CD4-positive, alpha-beta T cell (primary cell): ENCODE results near the gene FAM3B. TPM values are rescaled to one million over a fixed set of nuclear protein-coding genes. Genes with fewer than 3 reads are reported as not detected.

ENCODE experiments used
- ATAC-seq: fragments of 200-7000 bp; cut with Tn5 transposase; one replicate; pipeline ENCODE4 v1.10.0; 2022; ENCODE audit warnings: mild to moderate bottlenecking; ENCODE audit not compliant: poor library complexity
- CTCF ChIA-PET: fragments of 350-600 bp; sonication (Branson Sonifier 250); formaldehyde crosslinking; loops from one replicate; lab custom pipeline; 2021; ENCODE audit warnings: antibody characterized with exemption, inconsistent platforms; lab: Charles Lee
- POLR2A ChIA-PET: fragments of 350-600 bp; sonication (Branson Sonifier 250); formaldehyde crosslinking; loops from one replicate; lab custom pipeline; 2021; ENCODE audit warnings: antibody characterized with exemption, inconsistent platforms; lab: Charles Lee
- DNase-seq, 14 experiments: peaks; one replicate each; pipeline ENCODE4 v3.0.0-alpha.2; 2013 to 2020; ENCODE audit warnings: mixed read lengths in 2 of 14
- H3K27ac ChIP-seq, 2 donors: one replicate each; pipeline versions ENCODE4 v1.5.1 to v1.7.0; 2013; ENCODE audit warnings: low read length in 2 of 2, low read depth in 1 of 2, mild to moderate bottlenecking in 1 of 2
- H3K27me3 ChIP-seq, 2 experiments: 1 replicate in 1 of 2; 2 replicates in 1 of 2; pipeline versions ENCODE4 v1.6.1 to v1.7.0; 2013; ENCODE audit warnings: low read length in 2 of 2, control low read depth in 1 of 2, mild to moderate bottlenecking in 1 of 2, moderate library complexity in 1 of 2; ENCODE audit not compliant: insufficient read depth in 2 of 2, control insufficient read depth in 1 of 2
- H3K36me3 ChIP-seq: one replicate; pipeline ENCODE4 v1.6.1; 2013; ENCODE audit warnings: low read length, control low read depth; ENCODE audit not compliant: insufficient read depth
- H3K4me1 ChIP-seq: one replicate; pipeline ENCODE4 v1.6.1; 2013; ENCODE audit warnings: low read length, control low read depth; ENCODE audit not compliant: insufficient read depth
- H3K4me3 ChIP-seq: one replicate; pipeline ENCODE4 v1.5.1; 2013; ENCODE audit warnings: mild to moderate bottlenecking, low read length, moderate library complexity
- H3K9me3 ChIP-seq, 2 experiments: 1 replicate in 1 of 2; 2 replicates in 1 of 2; pipeline versions ENCODE4 v1.6.1 to v1.7.0; 2013; ENCODE audit warnings: low read length in 2 of 2, mild to moderate bottlenecking in 2 of 2, control low read depth in 1 of 2, moderate library complexity in 1 of 2; ENCODE audit not compliant: control insufficient read depth in 1 of 2, insufficient read depth in 1 of 2
- H3K27ac Mint-ChIP-seq: one replicate; pipeline ENCODE4 v1.8.0; 2020; ENCODE audit warnings: mixed read lengths
- H3K27me3 Mint-ChIP-seq: one replicate; pipeline ENCODE4 v1.8.0; 2021; ENCODE audit warnings: mixed read lengths
- H3K36me3 Mint-ChIP-seq: one replicate; pipeline ENCODE4 v1.8.0; 2021; ENCODE audit warnings: low read depth, mixed read lengths
- H3K4me1 Mint-ChIP-seq: one replicate; pipeline ENCODE4 v1.8.0; 2021; ENCODE audit warnings: low read depth, mixed read lengths
- H3K4me3 Mint-ChIP-seq: one replicate; pipeline ENCODE4 v1.8.0; 2020; ENCODE audit warnings: mild to moderate bottlenecking, mixed read lengths
- H3K9me3 Mint-ChIP-seq: one replicate; pipeline ENCODE4 v1.8.0; 2020; ENCODE audit warnings: mixed read lengths
- intact Hi-C, 2 experiments: fragments of 100-400 bp; cut with DNase I in 1 of 2; cut with micrococcal nuclease in 1 of 2; formaldehyde crosslinking; loops; one replicate each; pipeline versions ENCODE4 v1.15.1 to v1.9.0; 2023 to 2025; cut with DNase I, micrococcal nuclease
- total RNA-seq, 174 experiments: library from RNA in 2 of 174; stranded (reverse) in 2 of 174; gene quantifications; one replicate each; pipeline ENCODE4 v1.2.3 and lab custom pipeline; 2021 to 2026
- TF ChIP-seq, protein P1 (sequence below): fragments of 200-600 bp; IDR thresholded peaks from one replicate; pipeline ENCODE4 v1.8.0; 2022; ENCODE audit warnings: antibody characterized with exemption, mild to moderate bottlenecking

FAM3B gene
- total RNA-seq, 2 experiments from 2014 or later: not detected

DNA sequence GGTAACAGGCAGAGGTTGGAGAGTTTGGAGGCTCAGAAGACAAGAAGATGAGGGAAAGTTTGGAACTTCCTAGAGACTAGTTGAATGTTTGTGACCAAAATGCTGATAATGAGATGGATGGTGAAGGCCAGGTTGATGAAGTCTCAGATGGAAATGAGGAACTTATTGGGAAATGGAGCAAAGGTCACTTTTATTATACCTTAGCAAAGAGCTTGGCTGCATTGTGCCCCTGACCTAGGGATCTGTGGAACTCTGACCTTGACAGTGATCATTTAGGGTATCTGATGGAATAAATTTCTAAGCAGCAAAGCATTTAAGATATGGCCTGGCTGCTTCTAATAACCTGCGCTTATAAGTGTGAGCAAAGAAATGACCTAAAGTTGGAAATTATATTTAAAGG lies 17.2 kb downstream of the FAM3B start:
- Mint-ChIP-seq H3K4me1 (no peaks in the 10 kb centered on the region), H3K4me3 (no peak overlapping the region), H3K27me3 (no peaks in the 10 kb centered on the region), H3K36me3 (no peaks in the 10 kb centered on the region), H3K9me3 (no peaks in the 10 kb centered on the region), H3K27ac (no peak overlapping the region)
- ATAC-seq (no peak), DNase-seq (no peak)
- Histone ChIP-seq H3K27ac (no peak overlapping the region), H3K9me3 (peaks cover 0 to 7% of the 10 kb centered on the region in 2 experiments), H3K4me3 (no peak overlapping the region), H3K36me3 (no peaks in the 10 kb centered on the region), H3K4me1 (no peaks in the 10 kb centered on the region), H3K27me3 (no peaks in the 10 kb centered on the region)
- TF ChIP-seq, protein P1, sequence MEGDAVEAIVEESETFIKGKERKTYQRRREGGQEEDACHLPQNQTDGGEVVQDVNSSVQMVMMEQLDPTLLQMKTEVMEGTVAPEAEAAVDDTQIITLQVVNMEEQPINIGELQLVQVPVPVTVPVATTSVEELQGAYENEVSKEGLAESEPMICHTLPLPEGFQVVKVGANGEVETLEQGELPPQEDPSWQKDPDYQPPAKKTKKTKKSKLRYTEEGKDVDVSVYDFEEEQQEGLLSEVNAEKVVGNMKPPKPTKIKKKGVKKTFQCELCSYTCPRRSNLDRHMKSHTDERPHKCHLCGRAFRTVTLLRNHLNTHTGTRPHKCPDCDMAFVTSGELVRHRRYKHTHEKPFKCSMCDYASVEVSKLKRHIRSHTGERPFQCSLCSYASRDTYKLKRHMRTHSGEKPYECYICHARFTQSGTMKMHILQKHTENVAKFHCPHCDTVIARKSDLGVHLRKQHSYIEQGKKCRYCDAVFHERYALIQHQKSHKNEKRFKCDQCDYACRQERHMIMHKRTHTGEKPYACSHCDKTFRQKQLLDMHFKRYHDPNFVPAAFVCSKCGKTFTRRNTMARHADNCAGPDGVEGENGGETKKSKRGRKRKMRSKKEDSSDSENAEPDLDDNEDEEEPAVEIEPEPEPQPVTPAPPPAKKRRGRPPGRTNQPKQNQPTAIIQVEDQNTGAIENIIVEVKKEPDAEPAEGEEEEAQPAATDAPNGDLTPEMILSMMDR: no peak
- ChIA-PET CTCF (no interaction called here), POLR2A (no interaction called here)
- intact Hi-C loops: no loop called here

DNA sequence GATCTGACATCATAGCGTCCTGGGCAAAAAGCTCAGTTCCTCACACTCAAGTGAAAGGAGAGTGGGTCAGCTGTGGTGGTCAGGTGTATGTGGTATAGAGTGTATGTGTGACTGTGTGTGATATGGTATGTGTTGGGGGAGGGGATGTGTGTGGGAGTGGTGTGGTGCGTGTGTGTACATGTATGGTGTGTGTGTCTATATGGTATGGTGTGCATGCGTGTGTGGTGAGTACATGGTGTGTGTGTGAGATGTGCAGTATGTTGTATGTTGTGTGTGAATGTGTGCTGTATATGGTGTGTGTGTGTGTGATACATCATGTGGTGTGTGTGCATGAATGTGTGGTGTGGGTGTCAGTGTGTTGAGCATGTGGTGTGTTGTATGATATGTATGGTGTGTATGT lies 20.9 kb downstream of the FAM3B start:
- H3K36me3 ChIP-seq: no peaks in the 10 kb centered on the region
- Mint-ChIP-seq H3K9me3 (peaks cover 4% of the 10 kb centered on the region), H3K36me3 (no peaks in the 10 kb centered on the region), H3K4me1 (no peaks in the 10 kb centered on the region), H3K4me3 (no peak overlapping the region), H3K27me3 (peaks cover 5% of the 10 kb centered on the region), H3K27ac (no peak overlapping the region)
- ChIA-PET CTCF (no interaction called here), POLR2A (no interaction called here)
- no peak overlapping the region for H3K27ac ChIP-seq
- H3K27me3 ChIP-seq: no peaks in the 10 kb centered on the region
- intact Hi-C loops: no loop called here
- no peak for ATAC-seq
- no peaks in the 10 kb centered on the region for H3K4me1 ChIP-seq
- TF ChIP-seq, protein P1: no peak
- no peak overlapping the region for H3K4me3 ChIP-seq
- peaks cover 0 to 7% of the 10 kb centered on the region in 2 experiments for H3K9me3 ChIP-seq
- DNase-seq: no peak

DNA sequence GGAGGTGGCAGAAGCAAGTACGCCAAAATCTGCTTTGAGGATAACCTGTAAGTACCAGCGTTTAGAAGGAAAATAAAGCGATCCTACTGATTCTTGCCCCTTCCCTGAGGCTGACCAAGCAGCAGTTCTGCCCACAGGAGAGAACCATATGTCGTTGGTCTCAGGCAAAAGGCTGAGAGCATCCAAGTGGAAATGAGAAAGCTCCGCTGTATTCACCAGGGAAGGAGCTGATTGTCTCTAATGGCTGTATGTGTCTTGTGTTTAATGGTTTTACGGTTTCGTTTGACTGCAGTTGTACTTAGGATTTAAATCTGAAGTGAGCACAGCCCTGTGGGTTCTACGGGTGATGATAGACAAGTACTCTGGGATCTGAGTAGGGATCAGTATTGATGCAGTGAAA lies 21.9 kb downstream of the FAM3B start:
- H3K27me3 Mint-ChIP-seq: peaks cover 5% of the 10 kb centered on the region
- H3K9me3 Mint-ChIP-seq: peaks cover 4% of the 10 kb centered on the region
- ATAC-seq (no peak), DNase-seq (no peak)
- Histone ChIP-seq H3K36me3 (no peaks in the 10 kb centered on the region), H3K27ac (no peak overlapping the region), H3K27me3 (no peaks in the 10 kb centered on the region), H3K9me3 (peaks cover 0 to 7% of the 10 kb centered on the region in 2 experiments), H3K4me1 (no peaks in the 10 kb centered on the region), H3K4me3 (no peak overlapping the region)
- H3K27ac Mint-ChIP-seq: no peak overlapping the region
- H3K4me1 Mint-ChIP-seq: no peaks in the 10 kb centered on the region
- H3K4me3 Mint-ChIP-seq: no peak overlapping the region
- intact Hi-C loops: no loop called here
- ChIA-PET CTCF (no interaction called here), POLR2A (no interaction called here)
- H3K36me3 Mint-ChIP-seq: no peaks in the 10 kb centered on the region
- TF ChIP-seq, protein P1: no peak
